WTC11 (cell line): ENCODE measurements around the gene PARP12. TPM values are rescaled to one million over a fixed set of nuclear protein-coding genes. Genes with fewer than 3 reads are reported as not detected.

Experiments
- ATAC-seq: fragments of 200-7000 bp; cut with Tn5 transposase; 2 replicates; pipeline ENCODE4 v1.10.0; 2021; ENCODE audit warnings: mild to moderate bottlenecking, moderate library complexity
- CTCF ChIA-PET: fragments of 300-600 bp; sonication (Branson Sonifier 250); formaldehyde crosslinking; loops from one replicate; lab custom pipeline; 2021; ENCODE audit warnings: antibody characterized with exemption; lab: Charles Lee
- POLR2A ChIA-PET: fragments of 350-600 bp; sonication (Branson Sonifier 250); formaldehyde crosslinking; loops from one replicate; lab custom pipeline; 2021; ENCODE audit warnings: antibody characterized with exemption; lab: Charles Lee
- DNase-seq: peaks from one replicate; pipeline ENCODE4 v3.0.0; 2021; ENCODE audit warnings: low spot score
- H3K27ac Mint-ChIP-seq: 2 replicates; pipeline ENCODE4 v1.8.0; 2021; ENCODE audit warnings: mixed read lengths
- H3K27me3 Mint-ChIP-seq: 2 replicates; pipeline ENCODE4 v1.8.0; 2021; ENCODE audit warnings: low read depth, mild to moderate bottlenecking, moderate library complexity, mixed read lengths
- H3K36me3 Mint-ChIP-seq: 2 replicates; pipeline ENCODE4 v1.8.0; 2021; ENCODE audit warnings: mixed read lengths
- H3K4me1 Mint-ChIP-seq: 2 replicates; pipeline ENCODE4 v1.8.0; 2022; ENCODE audit warnings: mixed read lengths
- H3K4me3 Mint-ChIP-seq: 2 replicates; pipeline ENCODE4 v1.8.0; 2021; ENCODE audit warnings: mild to moderate bottlenecking, moderate library complexity, mixed read lengths
- H3K9me3 Mint-ChIP-seq: 2 replicates; pipeline ENCODE4 v1.8.0; 2021; ENCODE audit warnings: mixed read lengths
- ARID4B ChIP-seq: sonication (generic); formaldehyde crosslinking; IDR thresholded peaks from 2 replicates; pipeline ENCODE4 v1.8.0; 2023; ENCODE audit warnings: missing genetic modification reagents, mild to moderate bottlenecking, borderline replicate concordance
- ATF3 ChIP-seq: sonication (generic); formaldehyde crosslinking; conservative IDR thresholded peaks from 2 replicates; pipeline ENCODE4 v1.8.1; 2022; ENCODE audit warnings: mild to moderate bottlenecking, missing genetic modification reagents
- CBFB ChIP-seq: sonication (generic); formaldehyde crosslinking; IDR thresholded peaks from 2 replicates; pipeline ENCODE4 v1.8.1; 2022; ENCODE audit warnings: mild to moderate bottlenecking, low read depth, missing genetic modification reagents
- CREB1 ChIP-seq: sonication (generic); formaldehyde crosslinking; IDR thresholded peaks from 2 replicates; pipeline ENCODE4 v1.8.0; 2023; ENCODE audit warnings: mild to moderate bottlenecking, missing genetic modification reagents
- CTCF ChIP-seq: fragments of 200-600 bp; IDR thresholded peaks from 2 replicates; pipeline ENCODE4 v1.8.0; 2022; ENCODE audit warnings: antibody characterized with exemption
- E2F5 ChIP-seq: sonication (generic); formaldehyde crosslinking; IDR thresholded peaks from 2 replicates; pipeline ENCODE4 v1.8.1; 2022; ENCODE audit warnings: mild to moderate bottlenecking, moderate library complexity, missing genetic modification reagents
- EMX1 ChIP-seq: fragments of 250-450 bp; sonication (Bioruptor Pico); IDR thresholded peaks from 2 replicates; pipeline ENCODE4 v1.8.0; 2021; ENCODE audit warnings: mild to moderate bottlenecking
- FOXJ3 ChIP-seq: sonication (generic); formaldehyde crosslinking; IDR thresholded peaks from 2 replicates; pipeline ENCODE4 v1.9.0; 2021; ENCODE audit warnings: missing genetic modification reagents, mild to moderate bottlenecking, borderline replicate concordance
- GTF2I ChIP-seq: fragments of 250-450 bp; sonication (Bioruptor Pico); conservative IDR thresholded peaks from 2 replicates; pipeline ENCODE4 v1.4.0; 2021; ENCODE audit warnings: mild to moderate bottlenecking
- IRF1 ChIP-seq: sonication (generic); formaldehyde crosslinking; IDR thresholded peaks from 2 replicates; pipeline ENCODE4 v1.8.0; 2023; ENCODE audit warnings: missing genetic modification reagents
- PRRX2 ChIP-seq: fragments of 250-450 bp; sonication (Bioruptor Pico); IDR thresholded peaks from 2 replicates; pipeline ENCODE4 v1.8.0; 2021; ENCODE audit warnings: mild to moderate bottlenecking
- TEAD4 ChIP-seq: sonication (generic); formaldehyde crosslinking; IDR thresholded peaks from 2 replicates; pipeline ENCODE4 v1.8.0; 2022; ENCODE audit warnings: mild to moderate bottlenecking, missing genetic modification reagents
- ZNF281 ChIP-seq: sonication (generic); formaldehyde crosslinking; IDR thresholded peaks from 2 replicates; pipeline ENCODE4 v1.8.0; 2023; ENCODE audit warnings: mild to moderate bottlenecking, missing genetic modification reagents
- ZNF671 ChIP-seq: fragments of 250-450 bp; sonication (Bioruptor Pico); IDR thresholded peaks from 2 replicates; pipeline ENCODE4 v1.8.0; 2021; ENCODE audit warnings: mild to moderate bottlenecking
- total RNA-seq: library from RNA; stranded (reverse); gene quantifications from 3 replicates; pipeline ENCODE4 v1.2.3, GENCODE V29; 2021
- TF ChIP-seq, protein P1 (sequence below): fragments of 250-450 bp; sonication (Bioruptor Pico); IDR thresholded peaks from 2 replicates; pipeline ENCODE4 v1.9.0; 2021; ENCODE audit warnings: mild to moderate bottlenecking
- TF ChIP-seq, protein P2 (sequence below): sonication (generic); formaldehyde crosslinking; IDR thresholded peaks from 2 replicates; pipeline ENCODE4 v1.8.1; 2022; ENCODE audit warnings: low read depth, missing genetic modification reagents, borderline replicate concordance

PARP12 gene
- total RNA-seq, 1 experiment from 2014 or later: 9.1 TPM

DNA sequence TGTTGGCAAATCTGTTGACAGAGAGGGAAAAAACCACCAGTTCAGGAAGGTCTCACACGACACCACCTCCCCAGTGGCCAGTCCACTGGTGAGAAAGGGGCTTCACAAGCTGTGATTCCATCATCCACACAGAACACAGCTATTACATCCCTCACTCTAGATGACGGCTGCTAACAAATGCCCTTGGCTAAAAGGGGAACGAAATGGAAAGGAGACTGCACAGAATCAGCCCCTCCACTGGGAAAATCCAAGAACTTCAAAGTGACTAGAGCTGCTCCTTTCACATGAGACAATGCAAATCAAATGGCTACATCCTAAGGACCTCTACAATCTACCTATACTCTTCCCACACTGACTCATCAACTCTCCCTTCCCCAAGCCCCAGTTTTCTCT is 5.6 kb downstream of the PARP12 start (continued):
- TF ChIP-seq FOXJ3 (no peak), GTF2I (CRISPR knock-in tag) (no peak), PRRX2 (CRISPR knock-in tag) (no peak), CBFB (no peak)

GRCh38 chr7:140056431-140057142 is 6.2 kb downstream of the PARP12 start:
- ChIA-PET POLR2A (no interaction called here), CTCF (interaction anchor here (0.8 to 1.2 kb wide), 2 partner anchors 14 to 455 kb away, joined by 3 read pairs; no protein-coding TSS in a partner anchor)
- H3K27ac Mint-ChIP-seq: no peak overlapping the region
- no peaks in the 10 kb centered on the region for H3K36me3 Mint-ChIP-seq
- H3K4me3 Mint-ChIP-seq: no peak overlapping the region
- H3K9me3 Mint-ChIP-seq: no peaks in the 10 kb centered on the region
- H3K4me1 Mint-ChIP-seq: 0 out of 2 replicates have a peak, but pooled peaks cover 2% of the 10 kb centered on the region
- ATAC-seq: no peak
- TF ChIP-seq IRF1 (CRISPR knock-in tag) (no peak), TEAD4 (CRISPR knock-in tag) (no peak), ZNF671 (CRISPR knock-in tag) (no peak), ZNF281 (no peak), EMX1 (CRISPR knock-in tag) (no peak), FOXJ3 (no peak), CTCF (no peak), CREB1 (CRISPR knock-in tag) (no peak)
- DNase-seq: no peak
- peaks cover 16% of the 10 kb centered on the region for H3K27me3 Mint-ChIP-seq

- H3K4me3 Mint-ChIP-seq: no peak overlapping the region
- TF ChIP-seq IRF1 (CRISPR knock-in tag): no peak
- TF ChIP-seq ARID4B (CRISPR knock-in tag): no peak
- TF ChIP-seq, protein P1, sequence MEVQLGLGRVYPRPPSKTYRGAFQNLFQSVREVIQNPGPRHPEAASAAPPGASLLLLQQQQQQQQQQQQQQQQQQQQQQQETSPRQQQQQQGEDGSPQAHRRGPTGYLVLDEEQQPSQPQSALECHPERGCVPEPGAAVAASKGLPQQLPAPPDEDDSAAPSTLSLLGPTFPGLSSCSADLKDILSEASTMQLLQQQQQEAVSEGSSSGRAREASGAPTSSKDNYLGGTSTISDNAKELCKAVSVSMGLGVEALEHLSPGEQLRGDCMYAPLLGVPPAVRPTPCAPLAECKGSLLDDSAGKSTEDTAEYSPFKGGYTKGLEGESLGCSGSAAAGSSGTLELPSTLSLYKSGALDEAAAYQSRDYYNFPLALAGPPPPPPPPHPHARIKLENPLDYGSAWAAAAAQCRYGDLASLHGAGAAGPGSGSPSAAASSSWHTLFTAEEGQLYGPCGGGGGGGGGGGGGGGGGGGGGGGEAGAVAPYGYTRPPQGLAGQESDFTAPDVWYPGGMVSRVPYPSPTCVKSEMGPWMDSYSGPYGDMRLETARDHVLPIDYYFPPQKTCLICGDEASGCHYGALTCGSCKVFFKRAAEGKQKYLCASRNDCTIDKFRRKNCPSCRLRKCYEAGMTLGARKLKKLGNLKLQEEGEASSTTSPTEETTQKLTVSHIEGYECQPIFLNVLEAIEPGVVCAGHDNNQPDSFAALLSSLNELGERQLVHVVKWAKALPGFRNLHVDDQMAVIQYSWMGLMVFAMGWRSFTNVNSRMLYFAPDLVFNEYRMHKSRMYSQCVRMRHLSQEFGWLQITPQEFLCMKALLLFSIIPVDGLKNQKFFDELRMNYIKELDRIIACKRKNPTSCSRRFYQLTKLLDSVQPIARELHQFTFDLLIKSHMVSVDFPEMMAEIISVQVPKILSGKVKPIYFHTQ (CRISPR knock-in tag): no peak
- TF ChIP-seq E2F5 (CRISPR knock-in tag): no peak
- TF ChIP-seq ATF3: no peak
- TF ChIP-seq FOXJ3: no peak
- TF ChIP-seq, protein P2, sequence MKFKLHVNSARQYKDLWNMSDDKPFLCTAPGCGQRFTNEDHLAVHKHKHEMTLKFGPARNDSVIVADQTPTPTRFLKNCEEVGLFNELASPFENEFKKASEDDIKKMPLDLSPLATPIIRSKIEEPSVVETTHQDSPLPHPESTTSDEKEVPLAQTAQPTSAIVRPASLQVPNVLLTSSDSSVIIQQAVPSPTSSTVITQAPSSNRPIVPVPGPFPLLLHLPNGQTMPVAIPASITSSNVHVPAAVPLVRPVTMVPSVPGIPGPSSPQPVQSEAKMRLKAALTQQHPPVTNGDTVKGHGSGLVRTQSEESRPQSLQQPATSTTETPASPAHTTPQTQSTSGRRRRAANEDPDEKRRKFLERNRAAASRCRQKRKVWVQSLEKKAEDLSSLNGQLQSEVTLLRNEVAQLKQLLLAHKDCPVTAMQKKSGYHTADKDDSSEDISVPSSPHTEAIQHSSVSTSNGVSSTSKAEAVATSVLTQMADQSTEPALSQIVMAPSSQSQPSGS (CRISPR knock-in tag): no peak
These were observed 6.9 kb downstream of the PARP12 start for GRCh38 chr7:140055833-140056232.

More at GRCh38 chr7:140055833-140056232, 6.9 kb downstream of the PARP12 start:
- Mint-ChIP-seq H3K9me3 (no peaks in the 10 kb centered on the region), H3K27me3 (peaks cover 8% of the 10 kb centered on the region), H3K27ac (no peak overlapping the region), H3K36me3 (no peaks in the 10 kb centered on the region), H3K4me1 (no peaks in the 10 kb centered on the region)
- ChIA-PET POLR2A (no interaction called here), CTCF (no interaction called here)
- no peak for DNase-seq
- ATAC-seq: no peak
